AG10803 (cell line): ENCODE data around the gene KDM8.

Experiments
- DNase-seq: peaks from one replicate; pipeline ENCODE4 v3.0.0; 2010; ENCODE audit warnings: low read depth
- H3K4me3 ChIP-seq: 2 replicates; pipeline ENCODE4 v1.5.1; 2011; ENCODE audit warnings: mild to moderate bottlenecking, low read length, control low read depth
- TF ChIP-seq, protein P1 (sequence below): conservative IDR thresholded peaks from 2 replicates; pipeline ENCODE4 v1.5.1; 2011; ENCODE audit warnings: mild to moderate bottlenecking, low read length, control low read depth, inconsistent platforms

The KDM8 gene

GRCh38 chr16:27193300-27193990 is 9.9 kb upstream of the KDM8 start:
- TF ChIP-seq, protein P1, sequence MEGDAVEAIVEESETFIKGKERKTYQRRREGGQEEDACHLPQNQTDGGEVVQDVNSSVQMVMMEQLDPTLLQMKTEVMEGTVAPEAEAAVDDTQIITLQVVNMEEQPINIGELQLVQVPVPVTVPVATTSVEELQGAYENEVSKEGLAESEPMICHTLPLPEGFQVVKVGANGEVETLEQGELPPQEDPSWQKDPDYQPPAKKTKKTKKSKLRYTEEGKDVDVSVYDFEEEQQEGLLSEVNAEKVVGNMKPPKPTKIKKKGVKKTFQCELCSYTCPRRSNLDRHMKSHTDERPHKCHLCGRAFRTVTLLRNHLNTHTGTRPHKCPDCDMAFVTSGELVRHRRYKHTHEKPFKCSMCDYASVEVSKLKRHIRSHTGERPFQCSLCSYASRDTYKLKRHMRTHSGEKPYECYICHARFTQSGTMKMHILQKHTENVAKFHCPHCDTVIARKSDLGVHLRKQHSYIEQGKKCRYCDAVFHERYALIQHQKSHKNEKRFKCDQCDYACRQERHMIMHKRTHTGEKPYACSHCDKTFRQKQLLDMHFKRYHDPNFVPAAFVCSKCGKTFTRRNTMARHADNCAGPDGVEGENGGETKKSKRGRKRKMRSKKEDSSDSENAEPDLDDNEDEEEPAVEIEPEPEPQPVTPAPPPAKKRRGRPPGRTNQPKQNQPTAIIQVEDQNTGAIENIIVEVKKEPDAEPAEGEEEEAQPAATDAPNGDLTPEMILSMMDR = peak; percentile 11
- H3K4me3 ChIP-seq = no peak overlapping the region
- no peak for DNase-seq

DNA sequence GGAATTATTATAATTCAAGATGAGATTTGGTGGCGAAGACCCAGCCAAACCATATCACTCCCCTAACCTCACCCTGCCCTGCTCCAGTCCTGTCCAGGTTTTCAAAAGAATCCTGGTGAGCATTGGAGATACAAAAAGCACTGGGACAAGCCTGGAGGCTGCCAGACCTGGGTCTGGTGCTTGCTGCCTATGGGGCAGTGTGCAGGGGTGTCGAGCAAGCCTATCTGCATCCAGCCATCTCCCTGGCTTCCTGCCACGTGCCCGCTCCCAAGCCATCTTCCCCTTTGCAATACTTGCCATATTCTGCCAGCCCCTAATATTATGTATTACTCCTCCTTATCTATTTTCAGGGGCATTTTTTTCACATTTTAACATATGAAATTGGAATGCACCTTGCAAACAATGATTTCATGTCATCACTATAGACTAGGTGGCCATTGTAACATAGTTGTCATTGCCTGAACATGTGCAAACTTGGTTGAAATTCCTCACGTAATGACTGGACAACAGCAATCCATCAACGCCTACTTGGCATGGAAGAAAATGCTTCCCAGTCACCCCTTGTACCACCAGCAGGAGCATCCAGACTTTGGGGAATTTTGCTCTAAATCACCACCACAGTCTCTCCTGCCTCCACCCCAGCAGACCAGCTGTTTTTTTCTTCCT is 8.1 kb upstream of the KDM8 start:
- TF ChIP-seq, protein P1 = no peak
- DNase-seq = peak; percentile 6
- no peak overlapping the region for H3K4me3 ChIP-seq

GRCh38 chr16:27195941-27196595 is 7.3 kb upstream of the KDM8 start:
- H3K4me3 ChIP-seq = no peak overlapping the region
- no peak for DNase-seq
- TF ChIP-seq, protein P1 = no peak

- no peak overlapping the region for H3K4me3 ChIP-seq
- no peak for DNase-seq
- TF ChIP-seq, protein P1 = no peak
These were observed 6.3 kb upstream of the KDM8 start for GRCh38 chr16:27197004-27197403.

DNA sequence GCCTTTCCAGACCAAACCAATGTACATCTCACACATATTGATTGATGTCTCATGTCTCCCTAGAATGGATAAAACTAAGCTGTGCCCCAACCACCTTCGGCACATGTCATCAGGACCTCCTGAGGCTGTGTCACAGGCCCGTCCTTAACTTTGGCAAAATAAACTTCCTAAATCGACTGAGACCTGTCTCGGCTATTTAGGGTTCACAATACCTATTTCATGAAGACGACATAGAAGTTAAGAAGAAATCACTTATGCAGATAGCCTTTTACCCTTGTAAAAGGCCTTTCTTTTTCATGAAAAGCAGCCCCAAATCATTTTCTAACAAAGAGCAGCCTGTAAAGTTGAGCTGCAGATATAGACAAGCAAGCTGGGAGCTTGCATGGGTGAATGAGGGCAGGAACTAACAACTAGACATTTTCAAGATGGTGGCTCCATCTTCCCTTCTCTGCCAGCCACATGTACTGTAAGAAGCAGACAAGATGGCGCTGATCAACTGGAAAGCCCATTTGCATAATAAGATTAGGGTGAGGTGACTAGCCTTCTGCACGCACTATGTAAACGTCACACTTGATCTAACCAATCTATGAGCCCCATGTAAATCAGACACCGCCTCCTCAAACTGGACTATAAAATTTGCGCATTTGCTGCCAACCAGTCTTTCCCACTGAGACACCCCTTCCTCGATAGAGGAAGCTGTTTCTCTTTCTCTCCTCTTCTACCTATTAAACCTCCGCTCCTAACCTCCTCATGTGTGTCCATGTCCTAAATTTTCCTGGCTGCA is 4.7 kb upstream of the KDM8 start:
- no peak overlapping the region for H3K4me3 ChIP-seq

DNA sequence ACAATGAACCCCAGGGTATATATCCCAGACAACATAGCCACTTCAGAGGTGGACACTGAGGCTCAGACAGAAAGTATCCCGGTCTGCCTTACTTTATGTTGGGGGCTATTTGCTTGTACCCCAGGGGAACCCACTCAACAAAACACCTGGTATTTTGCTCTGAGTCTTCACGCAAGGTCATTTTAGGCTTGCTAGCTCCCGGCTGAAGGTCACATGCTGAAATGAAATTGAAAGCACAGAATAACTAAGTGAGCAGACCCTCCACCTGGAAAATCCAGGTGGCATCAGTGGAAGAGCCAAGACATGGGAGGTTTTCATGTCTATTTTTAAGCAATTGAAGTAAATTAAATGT is 4.1 kb upstream of the KDM8 start:
- no peak for DNase-seq
- no peak overlapping the region for H3K4me3 ChIP-seq
- TF ChIP-seq, protein P1 = no peak

More for the DNA sequence above, 4.7 kb upstream of the KDM8 start:
- TF ChIP-seq, protein P1 = no peak
- no peak for DNase-seq
